ENCODE measurements around the gene CLCNKB.

CLCNKB gene

DNA sequence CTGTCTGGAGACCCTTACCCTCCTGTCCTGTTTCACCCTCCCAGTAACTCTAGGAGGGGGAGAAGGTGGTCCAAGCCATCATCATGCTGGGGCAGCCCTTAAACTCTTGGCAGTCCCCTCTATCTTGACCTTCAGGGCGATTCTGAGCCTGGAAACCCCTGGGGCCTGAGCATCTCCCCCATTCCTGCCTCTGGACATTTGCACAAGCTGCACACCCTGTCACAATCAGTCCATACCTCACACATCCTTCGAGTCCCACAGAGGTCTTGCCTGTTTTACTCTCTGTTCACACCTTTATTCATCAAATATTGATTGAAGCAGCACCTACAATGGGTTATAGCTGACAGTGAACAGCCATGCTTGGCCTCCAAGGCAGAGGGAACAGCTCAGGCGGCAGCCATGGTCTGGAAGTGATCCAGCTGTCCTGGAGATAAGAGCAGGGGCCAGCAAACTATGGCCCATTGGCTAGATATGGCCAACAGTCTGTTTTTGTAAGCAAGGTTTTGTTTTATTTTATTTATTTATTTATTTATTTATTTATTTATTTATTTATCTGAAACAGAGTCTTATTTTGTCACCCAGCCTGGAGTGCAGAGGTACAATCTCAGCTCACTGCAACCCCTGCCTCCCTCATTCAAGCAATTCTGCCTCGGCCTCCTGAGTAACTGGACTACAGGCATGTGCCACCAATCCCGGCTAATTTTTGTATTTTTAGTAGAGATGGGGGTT, 37.0 kb downstream of the CLCNKB start:
- no peak overlapping the region for H3K4me3 ChIP-seq (replicated peaks in 1 of 2; ENCODE audit: low read depth in 2 of 2, low read length in 2 of 2)
- TF ChIP-seq, protein P1, sequence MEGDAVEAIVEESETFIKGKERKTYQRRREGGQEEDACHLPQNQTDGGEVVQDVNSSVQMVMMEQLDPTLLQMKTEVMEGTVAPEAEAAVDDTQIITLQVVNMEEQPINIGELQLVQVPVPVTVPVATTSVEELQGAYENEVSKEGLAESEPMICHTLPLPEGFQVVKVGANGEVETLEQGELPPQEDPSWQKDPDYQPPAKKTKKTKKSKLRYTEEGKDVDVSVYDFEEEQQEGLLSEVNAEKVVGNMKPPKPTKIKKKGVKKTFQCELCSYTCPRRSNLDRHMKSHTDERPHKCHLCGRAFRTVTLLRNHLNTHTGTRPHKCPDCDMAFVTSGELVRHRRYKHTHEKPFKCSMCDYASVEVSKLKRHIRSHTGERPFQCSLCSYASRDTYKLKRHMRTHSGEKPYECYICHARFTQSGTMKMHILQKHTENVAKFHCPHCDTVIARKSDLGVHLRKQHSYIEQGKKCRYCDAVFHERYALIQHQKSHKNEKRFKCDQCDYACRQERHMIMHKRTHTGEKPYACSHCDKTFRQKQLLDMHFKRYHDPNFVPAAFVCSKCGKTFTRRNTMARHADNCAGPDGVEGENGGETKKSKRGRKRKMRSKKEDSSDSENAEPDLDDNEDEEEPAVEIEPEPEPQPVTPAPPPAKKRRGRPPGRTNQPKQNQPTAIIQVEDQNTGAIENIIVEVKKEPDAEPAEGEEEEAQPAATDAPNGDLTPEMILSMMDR (IDR thresholded peaks at IDR 0.05; ENCODE audit: low read depth, low read length): no peak
- DNase-seq (ENCODE audit: low read depth in 2 of 2): peak in 1 of 2 donors; percentile 25

DNA sequence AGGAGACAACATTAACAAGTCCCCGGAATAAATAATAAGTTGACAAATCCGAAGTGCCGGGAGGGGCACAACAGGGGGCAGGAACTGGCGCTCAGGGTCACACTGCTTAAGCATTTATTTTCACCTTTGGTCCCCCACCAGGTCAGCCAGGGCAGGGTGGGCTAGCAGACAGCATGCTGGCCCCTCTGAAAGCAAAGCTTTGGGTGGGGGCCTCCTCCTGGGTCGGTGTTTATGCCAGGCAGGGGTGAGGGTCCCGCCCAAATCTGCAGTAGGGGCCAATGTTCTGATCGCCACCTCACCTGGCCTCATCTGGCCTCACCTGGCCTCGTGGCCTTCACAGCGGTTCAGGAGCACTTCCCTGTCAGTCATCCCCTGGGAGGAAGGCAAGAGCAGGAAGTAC, 38.1 kb downstream of the CLCNKB start:
- H3K4me3 ChIP-seq (replicated peaks in 1 of 2; ENCODE audit: low read depth in 2 of 2, low read length in 2 of 2): no peak overlapping the region
- TF ChIP-seq, protein P1 (IDR thresholded peaks at IDR 0.05; ENCODE audit: low read depth, low read length): no peak
- DNase-seq (ENCODE audit: low read depth in 2 of 2): no peak

DNA sequence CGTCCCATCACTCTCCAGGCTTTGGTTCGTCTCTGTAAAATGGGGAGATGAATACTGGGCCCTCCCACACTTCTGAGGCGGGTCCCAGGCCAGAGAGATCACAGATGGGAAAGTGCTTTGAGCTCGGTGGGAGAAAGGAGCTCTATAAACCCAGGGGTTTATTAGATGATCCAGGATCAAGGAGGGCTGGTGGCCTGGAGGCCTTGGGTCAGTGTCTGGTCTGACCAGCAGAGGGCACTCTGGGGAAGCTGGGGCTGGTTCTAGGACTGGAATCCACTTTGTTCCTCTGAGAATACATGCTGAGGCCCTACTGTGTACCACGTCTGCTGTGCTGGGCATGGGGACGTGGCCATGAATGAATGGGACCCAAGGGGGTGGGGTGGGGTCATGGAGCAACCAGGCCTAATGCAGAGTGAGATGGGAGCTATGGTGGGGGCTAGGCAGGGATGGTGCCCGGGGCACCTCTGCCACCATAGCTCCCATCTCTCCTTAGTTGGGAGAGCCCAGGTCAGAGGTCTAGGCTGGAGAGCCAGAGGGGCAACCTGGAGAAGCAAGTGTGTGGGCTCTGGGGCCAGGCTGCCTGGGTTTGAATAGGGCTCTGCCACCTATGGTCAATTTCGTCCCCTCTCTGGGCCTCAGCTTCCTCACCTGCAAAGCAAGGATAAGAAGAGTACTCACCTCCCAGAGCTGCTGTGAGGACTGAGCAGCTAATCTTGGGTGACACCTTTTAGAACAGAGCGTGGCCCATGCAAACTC, 38.9 kb downstream of the CLCNKB start:
- TF ChIP-seq, protein P1 (IDR thresholded peaks at IDR 0.05; ENCODE audit: low read depth, low read length): peak; percentile 98
- no peak overlapping the region for H3K4me3 ChIP-seq (replicated peaks in 1 of 2; ENCODE audit: low read depth in 2 of 2, low read length in 2 of 2)
- DNase-seq (ENCODE audit: low read depth in 2 of 2): peak; percentile 71 to 73

DNA sequence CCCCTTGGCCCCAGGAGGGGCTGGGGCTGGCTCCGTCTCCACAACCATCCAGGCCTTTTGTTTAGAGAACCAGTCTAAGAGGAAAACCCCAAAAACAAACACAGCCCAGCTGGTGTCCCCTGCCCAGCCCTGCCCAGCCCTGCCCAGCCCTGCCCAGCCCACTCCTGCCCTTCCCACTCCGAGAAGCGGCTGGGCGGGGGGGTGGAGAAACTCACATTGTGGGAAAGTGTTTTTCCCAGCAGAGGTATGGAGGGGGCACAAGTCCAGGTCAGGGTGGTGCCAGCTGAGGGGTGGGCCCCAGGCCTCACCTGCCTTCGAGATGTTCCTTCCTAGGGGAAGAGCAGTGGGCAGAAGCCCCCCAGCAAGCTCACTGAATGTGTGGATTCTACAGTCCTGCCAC, 39.9 kb downstream of the CLCNKB start:
- H3K4me3 ChIP-seq (replicated peaks in 1 of 2; ENCODE audit: low read depth in 2 of 2, low read length in 2 of 2): no peak overlapping the region
- TF ChIP-seq, protein P1 (IDR thresholded peaks at IDR 0.05; ENCODE audit: low read depth, low read length): no peak
- no peak for DNase-seq (ENCODE audit: low read depth in 2 of 2)

DNA sequence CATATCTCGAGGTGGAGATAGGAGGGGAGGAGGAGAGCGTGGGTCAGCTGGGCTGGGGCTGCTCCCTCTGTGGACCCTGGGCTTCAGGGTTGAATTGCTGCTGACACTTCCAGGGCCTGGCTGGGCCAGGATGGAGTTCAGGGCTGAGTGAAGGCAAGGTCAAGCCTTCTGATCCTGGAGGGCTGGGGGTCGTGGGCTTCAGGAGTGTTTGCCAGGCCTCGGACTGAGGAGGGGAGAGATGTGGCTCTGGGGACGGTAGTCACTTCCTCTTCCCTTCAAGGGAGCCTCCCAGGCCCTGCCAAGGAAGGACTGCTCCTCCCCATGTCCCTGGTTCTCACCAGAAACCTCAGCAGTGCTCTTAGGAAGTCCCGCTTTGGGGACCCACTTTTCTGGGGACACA, 41.9 kb downstream of the CLCNKB start:
- DNase-seq (ENCODE audit: low read depth in 2 of 2): no peak
- H3K4me3 ChIP-seq (replicated peaks in 1 of 2; ENCODE audit: low read depth in 2 of 2, low read length in 2 of 2): no peak overlapping the region
- TF ChIP-seq, protein P1 (IDR thresholded peaks at IDR 0.05; ENCODE audit: low read depth, low read length): no peak

DNA sequence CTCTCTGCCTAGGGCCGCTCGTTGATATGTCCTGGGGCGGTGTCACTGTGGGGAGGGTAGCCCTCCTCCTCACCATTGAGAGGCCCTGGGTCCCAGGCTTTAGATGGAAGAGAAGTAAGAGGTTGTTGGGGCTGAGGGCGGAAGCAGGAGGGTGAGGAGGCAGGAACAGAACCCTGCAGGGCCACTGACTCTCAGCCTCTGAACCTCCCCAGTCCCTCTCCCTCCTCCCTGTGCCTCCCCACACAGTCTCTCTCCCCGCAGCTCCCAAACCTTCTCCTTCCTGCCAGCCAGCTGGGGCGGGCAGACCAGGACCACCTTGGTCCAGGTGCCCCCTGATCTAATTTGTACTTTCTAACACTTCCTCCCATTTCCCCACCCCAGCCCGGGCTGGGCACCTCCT, 44.2 kb downstream of the CLCNKB start:
- TF ChIP-seq, protein P1 (IDR thresholded peaks at IDR 0.05; ENCODE audit: low read depth, low read length): no peak
- DNase-seq (ENCODE audit: low read depth in 2 of 2): no peak
- H3K4me3 ChIP-seq (replicated peaks in 1 of 2; ENCODE audit: low read depth in 2 of 2, low read length in 2 of 2): no peak overlapping the region
